Esophagus muscularis mucosa (tissue), 4 donors: ENCODE measurements around the gene PODXL2. TPM values are rescaled to one million over a fixed set of nuclear protein-coding genes. Genes with fewer than 3 reads are reported as not detected.

Experiments
- DNase-seq: peaks from one replicate; pipeline ENCODE4 v3.0.0-alpha.2; 2017; ENCODE audit errors: extremely low spot score
- H3K27ac ChIP-seq, 4 donors: fragments of 200-600 bp; sonication (generic); replicated peaks in 1 of 4; 1 replicate in 3 of 4; 2 replicates in 1 of 4; pipeline ENCODE4 v1.5.1; 2016 to 2019; ENCODE audit warnings: mild to moderate bottlenecking in 1 of 4
- H3K27me3 ChIP-seq, 4 donors: fragments of 200-600 bp; sonication (generic); one replicate each; pipeline versions ENCODE4 v1.5.1 to v1.6.0; 2016 to 2019
- H3K36me3 ChIP-seq, 4 donors: fragments of 200-600 bp; sonication (generic); one replicate each; pipeline ENCODE4 v1.5.1; 2016 to 2019
- H3K4me1 ChIP-seq, 4 donors: fragments of 200-600 bp; sonication (generic); one replicate each; pipeline ENCODE4 v1.5.1; 2016 to 2019
- H3K4me3 ChIP-seq, 4 donors: fragments of 200-600 bp; sonication (generic); 1 replicate in 2 of 4; 2 replicates in 2 of 4; pipeline ENCODE4 v1.5.1; 2016 to 2019; ENCODE audit warnings: mild to moderate bottlenecking in 4 of 4, moderate library complexity in 1 of 4
- H3K9me3 ChIP-seq, 4 donors: fragments of 200-600 bp; sonication (generic); 1 replicate in 3 of 4; 2 replicates in 1 of 4; pipeline ENCODE4 v1.5.1; 2016 to 2019
- CTCF ChIP-seq, 3 experiments: fragments of 200-600 bp in 2 of 3; fragments of 450-650 bp in 1 of 3; sonication (generic) in 2 of 3; IDR thresholded peaks; one replicate each; pipeline ENCODE4 v1.5.1; 2017 to 2019; ENCODE audit warnings: antibody characterized with exemption in 3 of 3, mild to moderate bottlenecking in 2 of 3, moderate library complexity in 1 of 3
- EP300 ChIP-seq: sonication (generic); formaldehyde crosslinking; IDR thresholded peaks from one replicate; pipeline ENCODE4 v1.6.1; 2017; ENCODE audit warnings: antibody characterized with exemption
- POLR2A ChIP-seq: fragments of 450-650 bp; IDR thresholded peaks from one replicate; pipeline ENCODE4 v1.6.1; 2017; ENCODE audit warnings: antibody characterized with exemption, moderate library complexity, mild to moderate bottlenecking, low read depth
- POLR2AphosphoS5 ChIP-seq, 2 donors: sonication (generic); formaldehyde crosslinking; IDR thresholded peaks; one replicate each; pipeline ENCODE4 v1.6.1; 2017; ENCODE audit warnings: antibody characterized with exemption in 2 of 2
- WGBS: methylation state at CpG from one replicate; pipeline ENCODE4 v1.1.5; 2018; 5-methylcytosine and 5-hydroxymethylcytosine counted together
- intact Hi-C: fragments of 100-400 bp; cut with DNase I; formaldehyde crosslinking; loops from one replicate; pipeline ENCODE4 v1.15.1; 2023
- total RNA-seq, 4 donors: library from RNA; depleted of rRNA; stranded (reverse); fragments of >200 nt; gene quantifications; one replicate each; pipeline versions ENCODE4 v1.1.0 to v1.2.1, GENCODE V29; 2016

Gene PODXL2
- total RNA-seq, 4 donors from 2014 or later = 1.7 to 3.1 (median 2.5) TPM

GRCh38 chr3:127639173-127640041, 10.4 kb downstream of the PODXL2 start:
- DNase-seq = no peak
- no peak for TF ChIP-seq POLR2AphosphoS5 (IDR thresholded peaks at IDR 0.05)
- no peak for TF ChIP-seq EP300
- TF ChIP-seq CTCF (IDR thresholded peaks at IDR 0.05) = no peak
- TF ChIP-seq POLR2A = no peak
- Histone ChIP-seq H3K27me3 (no peaks in the 10 kb centered on the region), H3K4me1 (no peaks in the 10 kb centered on the region), H3K4me3 (no peak overlapping the region), H3K9me3 (no peaks in the 10 kb centered on the region), H3K27ac (no peak overlapping the region), H3K36me3 (no peaks in the 10 kb centered on the region)
- intact Hi-C loops = no loop called here
- WGBS = 90% methylated on average over 4 of the region's 5 CpGs

- no peaks in the 10 kb centered on the region for H3K36me3 ChIP-seq
- 97% methylated on average over 3 of the region's 3 CpGs for WGBS
- H3K27me3 ChIP-seq = no peaks in the 10 kb centered on the region
- H3K27ac ChIP-seq = no peak overlapping the region
- intact Hi-C loops = no loop called here
- H3K4me1 ChIP-seq = no peaks in the 10 kb centered on the region
- no peak for DNase-seq
- no peak for TF ChIP-seq EP300
- no peak for TF ChIP-seq POLR2A
- TF ChIP-seq CTCF (IDR thresholded peaks at IDR 0.05) = no peak
- TF ChIP-seq POLR2AphosphoS5 (IDR thresholded peaks at IDR 0.05) = no peak
- H3K4me3 ChIP-seq = no peak overlapping the region
- H3K9me3 ChIP-seq = no peaks in the 10 kb centered on the region
These were observed 11.0 kb downstream of the PODXL2 start for GRCh38 chr3:127640042-127640355.

GRCh38 chr3:127644641-127645370, 15.8 kb downstream of the PODXL2 start:
- H3K4me1 ChIP-seq = no peaks in the 10 kb centered on the region
- no peaks in the 10 kb centered on the region for H3K27me3 ChIP-seq
- no peak overlapping the region for H3K4me3 ChIP-seq
- no peaks in the 10 kb centered on the region for H3K36me3 ChIP-seq
- H3K9me3 ChIP-seq = no peaks in the 10 kb centered on the region
- TF ChIP-seq EP300 (no peak), POLR2A (no peak), POLR2AphosphoS5 (IDR thresholded peaks at IDR 0.05) (no peak), CTCF (IDR thresholded peaks at IDR 0.05) (no peak)
- no peak overlapping the region for H3K27ac ChIP-seq
- WGBS = 75% methylated on average over 5 of the region's 5 CpGs
- DNase-seq = no peak
- intact Hi-C loops = no loop called here

- Histone ChIP-seq H3K27me3 (no peaks in the 10 kb centered on the region), H3K4me3 (no peak overlapping the region), H3K36me3 (no peaks in the 10 kb centered on the region), H3K9me3 (no peaks in the 10 kb centered on the region), H3K4me1 (no peaks in the 10 kb centered on the region), H3K27ac (no peak overlapping the region)
- WGBS = 95% methylated on average over 4 of the region's 8 CpGs
- DNase-seq = no peak
- TF ChIP-seq POLR2AphosphoS5 (IDR thresholded peaks at IDR 0.05) = no peak
- no peak for TF ChIP-seq POLR2A
- TF ChIP-seq CTCF (IDR thresholded peaks at IDR 0.05) = no peak
- intact Hi-C loops = no loop called here
These were observed 16.5 kb downstream of the PODXL2 start for GRCh38 chr3:127645371-127646015.
